SU-DHL-6 (cell line): ENCODE measurements around the gene IYD.
"Not testable (repeated sequence)": the region's sequence is repeated elsewhere in the genome, so short reads cannot be mapped to it uniquely, and the experiment has no call there.

Experiments
- H2AFZ ChIP-seq: fragments of 200-600 bp; sonication (generic); 2 replicates; pipeline ENCODE4 v1.6.1; 2014; ENCODE audit warnings: low read depth, mild to moderate bottlenecking, moderate library complexity, mixed read lengths, antibody characterized with exemption, low read length; ENCODE audit not compliant: severe bottlenecking
- H3F3A ChIP-seq: fragments of 200-600 bp; shearing (Covaris generic); 2 replicates; pipeline ENCODE4 v1.6.0; 2016; ENCODE audit warnings: antibody characterized with exemption, mild to moderate bottlenecking; ENCODE audit not compliant: insufficient read depth
- H3K27ac ChIP-seq: fragments of 200-600 bp; sonication (generic); 2 replicates; pipeline ENCODE4 v1.5.1; 2016; ENCODE audit warnings: low read depth, mild to moderate bottlenecking, low read length, moderate library complexity, mixed read lengths
- H3K27me3 ChIP-seq: fragments of 200-600 bp; sonication (generic), shearing (Covaris generic); 2 replicates; pipeline ENCODE4 v1.6.0; 2014; ENCODE audit warnings: mild to moderate bottlenecking, low read length
- H3K36me3 ChIP-seq: fragments of 200-600 bp; sonication (generic); 2 replicates; pipeline ENCODE4 v1.6.1; 2014; ENCODE audit warnings: mild to moderate bottlenecking, low read length, mixed read lengths
- H3K4me2 ChIP-seq: fragments of 300-600, 200-600 bp; shearing (Covaris generic), sonication (generic); 2 replicates; pipeline ENCODE4 v1.6.0; 2014; ENCODE audit warnings: low read length, low read depth, mild to moderate bottlenecking; ENCODE audit not compliant: poor library complexity, severe bottlenecking
- H3K4me3 ChIP-seq: fragments of 200-600 bp; sonication (generic); 2 replicates; pipeline ENCODE4 v1.5.1; 2014; ENCODE audit warnings: antibody characterized with exemption, low read length, mild to moderate bottlenecking, mixed read lengths; ENCODE audit not compliant: insufficient read depth, poor library complexity, severe bottlenecking
- H3K79me2 ChIP-seq: fragments of 200-600 bp; sonication (generic); 2 replicates; pipeline ENCODE4 v1.6.1; 2014; ENCODE audit warnings: mild to moderate bottlenecking, low read length, moderate library complexity; ENCODE audit not compliant: insufficient read depth
- H3K9ac ChIP-seq: fragments of 200-600 bp; sonication (generic); 2 replicates; pipeline ENCODE4 v1.7.0; 2014; ENCODE audit warnings: mild to moderate bottlenecking, low read length
- H3K9me2 ChIP-seq: fragments of 200-600 bp; sonication (generic); replicated peaks from 2 replicates; pipeline ENCODE4 v1.6.1; 2014; ENCODE audit warnings: low read length; ENCODE audit not compliant: insufficient read depth
- H3K9me3 ChIP-seq: fragments of 200-600 bp; sonication (generic); 2 replicates; pipeline ENCODE4 v1.6.1; 2014; ENCODE audit warnings: low read length, mixed read lengths; ENCODE audit not compliant: insufficient read depth
- H4K20me1 ChIP-seq: fragments of 200-600 bp; sonication (generic); 2 replicates; pipeline ENCODE4 v1.6.1; 2014; ENCODE audit warnings: low read depth, mild to moderate bottlenecking, antibody characterized with exemption, low read length, moderate library complexity, mixed read lengths
- EZH2phosphoT487 ChIP-seq: fragments of 200-600 bp; sonication (generic), shearing (Covaris generic); conservative IDR thresholded peaks from 2 replicates; pipeline ENCODE4 v1.6.1; 2018; ENCODE audit warnings: mild to moderate bottlenecking, antibody characterized with exemption, low read length, moderate library complexity, mixed read lengths
- TF ChIP-seq, protein P1 (sequence below): fragments of 200-600 bp; sonication (generic); IDR thresholded peaks from one replicate; pipeline ENCODE4 v1.5.1; 2017; ENCODE audit warnings: antibody characterized with exemption, mild to moderate bottlenecking, low read length, moderate library complexity; ENCODE audit not compliant: insufficient read depth, poor library complexity, severe bottlenecking

The IYD gene

DNA sequence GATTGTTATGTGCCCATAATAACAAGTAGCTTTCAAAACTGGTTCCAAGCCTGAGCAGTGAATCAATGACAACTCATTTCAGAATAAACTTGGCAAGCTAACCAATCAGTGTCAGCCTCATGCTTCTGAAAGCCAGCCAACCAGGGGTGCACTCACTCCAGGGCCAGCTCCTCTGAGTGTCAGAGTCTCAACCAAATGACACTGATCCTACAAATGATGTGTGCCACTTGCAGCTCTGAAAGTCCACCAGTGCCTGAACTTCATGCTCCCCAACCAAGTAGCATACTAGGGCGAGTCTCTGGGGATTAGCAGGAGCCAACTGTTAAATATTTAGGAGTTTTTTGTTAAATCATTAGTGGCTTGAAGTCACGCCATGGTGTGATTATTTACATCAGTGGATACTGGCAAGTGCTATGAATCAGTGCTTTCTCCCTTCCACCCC lies 4.5 kb downstream of the IYD start:
- H3K36me3 ChIP-seq = no peaks in the 10 kb centered on the region
- no peaks in the 10 kb centered on the region for H3K27me3 ChIP-seq
- no peak overlapping the region for H3K4me2 ChIP-seq
- TF ChIP-seq, protein P1, sequence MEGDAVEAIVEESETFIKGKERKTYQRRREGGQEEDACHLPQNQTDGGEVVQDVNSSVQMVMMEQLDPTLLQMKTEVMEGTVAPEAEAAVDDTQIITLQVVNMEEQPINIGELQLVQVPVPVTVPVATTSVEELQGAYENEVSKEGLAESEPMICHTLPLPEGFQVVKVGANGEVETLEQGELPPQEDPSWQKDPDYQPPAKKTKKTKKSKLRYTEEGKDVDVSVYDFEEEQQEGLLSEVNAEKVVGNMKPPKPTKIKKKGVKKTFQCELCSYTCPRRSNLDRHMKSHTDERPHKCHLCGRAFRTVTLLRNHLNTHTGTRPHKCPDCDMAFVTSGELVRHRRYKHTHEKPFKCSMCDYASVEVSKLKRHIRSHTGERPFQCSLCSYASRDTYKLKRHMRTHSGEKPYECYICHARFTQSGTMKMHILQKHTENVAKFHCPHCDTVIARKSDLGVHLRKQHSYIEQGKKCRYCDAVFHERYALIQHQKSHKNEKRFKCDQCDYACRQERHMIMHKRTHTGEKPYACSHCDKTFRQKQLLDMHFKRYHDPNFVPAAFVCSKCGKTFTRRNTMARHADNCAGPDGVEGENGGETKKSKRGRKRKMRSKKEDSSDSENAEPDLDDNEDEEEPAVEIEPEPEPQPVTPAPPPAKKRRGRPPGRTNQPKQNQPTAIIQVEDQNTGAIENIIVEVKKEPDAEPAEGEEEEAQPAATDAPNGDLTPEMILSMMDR = no peak
- no peak for TF ChIP-seq EZH2phosphoT487
- no peaks in the 10 kb centered on the region for H3F3A ChIP-seq
- no peak overlapping the region for H3K9ac ChIP-seq
- H4K20me1 ChIP-seq = no peaks in the 10 kb centered on the region
- no peak overlapping the region for H3K27ac ChIP-seq
- H3K79me2 ChIP-seq = no peaks in the 10 kb centered on the region
- no peak overlapping the region for H2AFZ ChIP-seq
- no peaks in the 10 kb centered on the region for H3K9me2 ChIP-seq
- no peak overlapping the region for H3K4me3 ChIP-seq
- H3K9me3 ChIP-seq = no peaks in the 10 kb centered on the region

DNA sequence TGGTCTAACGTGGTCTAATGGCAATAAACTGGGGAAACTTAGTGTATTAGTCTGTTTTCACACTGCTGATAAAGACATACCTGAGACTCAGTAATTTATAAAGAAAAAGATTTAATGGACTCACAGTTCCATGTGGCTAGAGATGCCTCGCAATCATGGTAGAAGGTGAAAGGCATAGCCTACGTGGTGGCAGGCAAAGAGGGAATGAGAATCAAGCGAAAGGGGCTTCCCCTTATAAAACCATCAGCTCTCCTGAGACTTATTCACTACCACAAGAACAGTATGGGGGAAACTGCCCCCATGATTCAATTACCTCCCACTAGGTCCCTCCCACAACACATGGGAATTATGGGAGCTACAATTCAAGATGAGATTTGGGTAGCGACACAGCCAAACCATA lies 5.5 kb downstream of the IYD start:
- H3K27me3 ChIP-seq, H3K9ac ChIP-seq, H3K4me2 ChIP-seq, H4K20me1 ChIP-seq, H2AFZ ChIP-seq, H3K36me3 ChIP-seq, H3K4me3 ChIP-seq, H3K27ac ChIP-seq, H3K9me2 ChIP-seq, H3K9me3 ChIP-seq, H3F3A ChIP-seq, H3K79me2 ChIP-seq: not testable (repeated sequence)

DNA sequence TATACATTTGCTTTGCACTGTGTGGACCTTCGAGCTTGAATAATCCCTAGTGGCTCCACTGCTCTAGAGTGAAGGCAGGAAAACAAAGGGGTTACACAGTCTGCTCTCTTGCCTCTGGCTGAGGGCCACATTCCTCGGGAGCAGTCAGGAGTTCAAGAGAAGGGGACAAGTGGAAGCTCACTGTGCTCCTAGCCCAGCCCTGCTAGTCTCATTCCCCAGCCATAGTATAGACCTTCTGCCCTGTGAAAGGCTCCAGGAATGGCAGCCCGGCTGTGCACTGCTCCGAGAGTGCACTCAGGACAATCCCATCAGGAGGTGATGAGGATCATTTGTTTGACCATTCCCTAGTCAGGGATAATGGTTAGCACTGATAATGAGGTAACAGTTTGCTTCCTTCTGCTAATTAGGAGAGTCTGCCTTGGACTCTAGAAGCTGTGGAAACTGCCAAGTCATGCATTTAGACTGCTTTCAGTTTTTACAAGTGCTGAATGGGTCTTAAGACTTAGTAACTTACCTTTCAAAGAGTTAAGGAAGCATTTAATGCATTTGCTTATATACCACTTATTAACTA lies 8.5 kb downstream of the IYD start:
- Histone ChIP-seq H3K9ac (no peak overlapping the region), H3K27ac (no peak overlapping the region), H4K20me1 (no peaks in the 10 kb centered on the region), H3K4me2 (no peak overlapping the region), H3K79me2 (no peaks in the 10 kb centered on the region), H3K36me3 (no peaks in the 10 kb centered on the region), H3K27me3 (no peaks in the 10 kb centered on the region), H3K4me3 (no peak overlapping the region), H3F3A (no peaks in the 10 kb centered on the region), H3K9me3 (no peaks in the 10 kb centered on the region), H3K9me2 (no peaks in the 10 kb centered on the region), H2AFZ (no peak overlapping the region)
- no peak for TF ChIP-seq EZH2phosphoT487
- TF ChIP-seq, protein P1 = no peak

DNA sequence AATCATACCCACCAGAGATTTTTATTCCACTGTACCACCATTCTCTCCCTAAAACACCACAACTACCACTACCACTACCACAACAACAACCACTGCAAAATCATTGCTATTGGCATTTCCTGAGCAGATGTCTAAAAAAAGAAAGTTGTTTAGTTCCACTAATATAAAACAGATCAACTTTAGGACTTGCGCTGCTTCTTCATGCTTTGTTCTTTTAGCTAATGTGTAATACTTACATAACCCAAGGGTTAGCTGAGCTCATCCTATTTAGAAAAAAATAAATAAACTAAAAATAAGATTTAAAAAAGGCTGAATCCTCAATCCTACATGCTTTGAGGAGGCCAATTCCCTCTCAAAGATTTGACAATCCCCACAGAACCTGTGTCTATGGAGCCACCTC lies 11.4 kb downstream of the IYD start:
- H3K4me2 ChIP-seq = no peak overlapping the region

More for the DNA sequence above, 11.4 kb downstream of the IYD start:
- H3K9ac ChIP-seq = no peak overlapping the region
- no peaks in the 10 kb centered on the region for H3K9me3 ChIP-seq
- no peaks in the 10 kb centered on the region for H4K20me1 ChIP-seq
- H3K27ac ChIP-seq = no peak overlapping the region
- H3K79me2 ChIP-seq = no peaks in the 10 kb centered on the region
- H3K36me3 ChIP-seq = no peaks in the 10 kb centered on the region
- no peaks in the 10 kb centered on the region for H3F3A ChIP-seq
- no peaks in the 10 kb centered on the region for H3K27me3 ChIP-seq
- H3K4me3 ChIP-seq = no peak overlapping the region
- H2AFZ ChIP-seq = no peak overlapping the region
- H3K9me2 ChIP-seq = no peaks in the 10 kb centered on the region
- TF ChIP-seq EZH2phosphoT487 = no peak
- TF ChIP-seq, protein P1 = no peak
